HG03565 (cell line): ENCODE measurements around the gene NLGN1.

Experiments
- ATAC-seq: cut with Tn5 transposase; IDR thresholded peaks from one replicate; pipeline ENCODE4 v1.9.1; 2021; ENCODE audit warnings: mild to moderate bottlenecking, moderate library complexity; ENCODE audit not compliant: unreplicated experiment

NLGN1 gene

DNA sequence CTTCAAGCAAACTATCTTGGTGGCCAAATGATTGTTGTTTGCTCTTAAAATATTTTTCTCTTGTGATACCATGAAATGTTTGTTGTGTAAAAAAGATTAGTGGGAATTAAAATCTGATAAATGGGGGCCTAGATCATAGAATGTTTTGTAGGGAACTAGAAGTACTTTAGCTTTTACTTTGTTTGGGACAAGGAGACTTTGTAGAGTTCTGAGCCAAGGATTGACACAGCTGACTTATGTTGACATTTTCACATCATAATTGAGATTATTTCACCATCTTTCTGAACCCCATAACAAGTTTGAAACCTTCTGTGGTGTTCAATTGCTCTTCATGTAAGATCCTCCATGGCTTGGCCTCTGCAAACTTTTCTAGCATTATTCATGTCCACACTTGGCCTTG lies 235.4 kb downstream of the NLGN1 start:
- ATAC-seq, result no peak

DNA sequence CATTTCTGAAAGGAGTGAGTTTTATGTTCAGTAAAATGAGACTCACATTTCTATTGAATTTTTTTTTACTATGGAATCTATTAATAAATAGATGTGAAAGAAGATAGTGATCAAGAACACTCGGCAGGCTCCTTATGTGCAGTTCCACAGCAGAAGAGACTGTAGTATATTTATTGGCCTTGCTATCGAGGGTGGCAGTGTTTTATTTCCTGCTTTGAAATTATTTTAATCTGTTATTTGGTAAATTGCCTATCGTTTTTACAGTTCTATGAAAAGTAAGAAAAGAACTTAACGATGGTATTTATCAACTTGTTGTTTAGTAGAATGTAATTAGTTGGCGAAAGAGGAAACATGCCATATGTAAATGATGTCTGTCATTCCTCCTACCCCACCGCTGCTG lies 238.3 kb downstream of the NLGN1 start:
- no peak for ATAC-seq

DNA sequence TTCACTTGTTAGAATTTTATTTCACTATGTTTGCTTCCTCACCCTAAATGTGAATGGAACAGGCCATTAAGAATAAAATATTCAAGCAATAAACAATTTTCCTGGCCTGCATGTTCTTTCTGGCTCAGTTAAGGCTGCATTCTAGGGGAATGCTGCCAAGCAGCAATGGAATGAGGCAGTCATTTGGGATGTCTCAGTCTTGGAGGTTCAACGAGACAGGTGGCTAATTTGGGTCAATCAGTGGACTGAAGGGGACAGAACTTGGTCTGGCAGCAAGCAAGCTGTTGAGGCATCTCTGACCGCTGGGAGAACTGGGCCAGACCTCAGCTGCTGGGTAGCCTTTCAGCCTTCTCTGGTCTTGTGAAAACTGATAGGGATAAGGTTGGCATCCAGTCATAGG lies 241.6 kb downstream of the NLGN1 start:
- no peak for ATAC-seq

DNA sequence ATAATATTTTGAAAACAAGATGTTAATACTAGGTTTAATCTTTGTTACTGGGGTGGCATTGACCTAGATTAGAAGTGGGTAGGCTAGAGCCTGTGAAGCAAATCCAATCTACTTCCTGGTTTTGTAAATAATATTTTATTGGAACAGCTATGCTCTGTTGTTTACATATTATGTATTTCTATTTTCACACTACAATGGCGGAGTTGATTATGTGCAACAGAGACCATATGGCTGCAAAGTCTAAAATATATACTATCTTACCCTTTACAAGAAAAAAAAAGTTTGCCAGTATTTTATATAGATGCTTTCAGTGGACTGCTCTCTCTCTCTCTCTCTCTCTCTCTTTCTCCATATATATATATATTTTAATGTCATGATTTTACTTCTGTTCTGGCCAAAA lies 244.2 kb downstream of the NLGN1 start:
- no peak for ATAC-seq

GRCh38 chr3:173644086-173645082 lies 246.8 kb downstream of the NLGN1 start:
- no peak for ATAC-seq

GRCh38 chr3:173650596-173650995 lies 253.1 kb downstream of the NLGN1 start:
- ATAC-seq, result no peak

GRCh38 chr3:173652093-173652492 lies 254.5 kb downstream of the NLGN1 start:
- no peak for ATAC-seq

- no peak for ATAC-seq
These were observed 256.2 kb downstream of the NLGN1 start for GRCh38 chr3:173653781-173654180.

- no peak for ATAC-seq
These were observed 262.4 kb downstream of the NLGN1 start for GRCh38 chr3:173659972-173660371.

GRCh38 chr3:173660645-173661299 lies 263.2 kb downstream of the NLGN1 start:
- no peak for ATAC-seq

GRCh38 chr3:173663696-173664111 lies 266.2 kb downstream of the NLGN1 start:
- no peak for ATAC-seq

- no peak for ATAC-seq
These were observed 278.6 kb downstream of the NLGN1 start for GRCh38 chr3:173676094-173676493.

DNA sequence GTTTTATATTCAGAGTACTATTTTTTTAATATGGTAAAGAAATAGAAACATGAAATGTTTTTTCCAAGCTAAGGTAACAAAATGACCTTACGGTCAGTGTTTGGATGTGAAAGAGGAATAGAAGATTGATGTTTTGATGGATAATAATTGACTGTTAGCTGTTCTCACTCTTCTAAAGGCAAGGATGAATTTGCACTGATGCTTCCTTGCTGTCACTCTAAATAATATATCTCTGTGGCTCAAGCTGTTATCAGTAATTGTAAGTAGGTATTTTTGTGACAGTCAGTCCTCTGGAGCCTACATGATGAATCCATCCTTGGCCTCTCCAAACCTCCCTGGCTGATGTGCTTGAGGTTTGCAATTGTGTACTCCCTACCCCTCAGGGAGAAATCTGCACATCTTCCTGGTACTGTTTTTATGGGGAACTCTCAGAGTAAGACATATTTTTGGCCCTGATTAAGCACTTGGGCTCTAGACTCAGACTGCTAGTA lies 283.7 kb downstream of the NLGN1 start:
- no peak for ATAC-seq

DNA sequence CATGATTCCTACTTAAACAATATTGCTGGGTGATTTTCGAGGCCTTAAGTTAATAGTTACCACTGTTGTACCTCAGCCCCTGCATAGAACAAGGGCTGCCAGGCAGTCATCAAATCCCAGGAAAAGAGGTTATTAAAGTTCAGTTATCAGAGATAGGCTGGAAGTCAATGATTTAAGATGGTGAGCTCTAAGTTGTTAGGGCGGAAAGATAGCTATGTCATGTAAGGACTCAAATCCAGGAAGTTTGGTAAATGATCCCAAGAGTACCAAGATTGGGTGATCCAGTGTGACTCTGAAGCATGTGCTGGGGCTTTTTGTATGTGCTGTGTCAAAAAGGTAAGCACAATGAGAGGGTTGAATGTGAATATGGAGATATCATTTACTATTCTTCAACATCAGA lies 287.9 kb downstream of the NLGN1 start:
- ATAC-seq, result no peak

DNA sequence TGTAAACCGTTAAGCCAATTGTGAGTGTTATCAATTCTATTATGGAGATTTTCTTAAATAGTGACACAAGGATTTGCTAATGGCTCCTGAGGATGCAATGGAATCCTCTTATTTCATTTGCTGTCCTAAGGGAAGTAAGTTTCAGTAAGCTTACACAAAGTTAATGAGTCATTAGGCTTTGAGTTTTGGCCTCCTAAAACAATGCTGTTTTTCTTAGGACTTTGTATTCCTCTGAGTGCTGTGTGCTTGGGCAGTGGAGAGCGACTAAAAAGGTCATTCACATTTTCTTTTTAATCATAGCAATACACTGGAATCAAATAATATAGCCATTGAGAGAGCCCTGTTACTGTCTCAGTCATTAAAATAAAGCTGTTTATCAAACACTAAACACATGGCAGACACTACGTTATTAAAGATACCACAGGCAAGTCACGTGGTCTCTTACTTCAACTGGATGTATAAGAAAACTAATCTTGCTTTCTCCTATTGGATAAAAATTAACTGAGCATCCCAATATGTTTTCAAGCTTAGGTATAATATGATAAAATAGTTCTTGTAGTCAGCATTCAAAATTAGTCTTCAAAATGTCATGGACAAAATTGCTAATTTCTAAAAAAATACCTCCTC lies 290.8 kb downstream of the NLGN1 start:
- ATAC-seq, result no peak

- ATAC-seq, result no peak
These were observed 293.1 kb downstream of the NLGN1 start for GRCh38 chr3:173690542-173691180.

DNA sequence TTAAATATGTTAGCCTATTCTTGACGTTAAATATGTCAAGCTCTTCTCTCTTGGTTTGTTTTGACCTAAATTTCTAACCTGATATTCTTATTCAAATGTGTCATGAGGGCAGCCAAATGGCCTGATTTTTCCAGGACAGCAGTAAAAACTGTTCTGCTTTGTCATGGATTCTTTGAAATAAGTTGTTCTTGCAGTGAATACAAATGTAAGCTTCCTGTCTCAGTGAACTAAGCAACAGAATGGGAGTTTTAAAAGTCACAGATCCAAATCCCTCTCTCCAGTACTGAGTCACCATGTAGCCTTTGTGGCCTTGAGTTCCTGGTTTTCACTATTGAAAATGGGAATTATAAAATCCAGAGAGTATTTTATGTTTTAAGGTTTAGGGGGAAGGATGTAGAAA lies 301.8 kb downstream of the NLGN1 start:
- ATAC-seq, result no peak

DNA sequence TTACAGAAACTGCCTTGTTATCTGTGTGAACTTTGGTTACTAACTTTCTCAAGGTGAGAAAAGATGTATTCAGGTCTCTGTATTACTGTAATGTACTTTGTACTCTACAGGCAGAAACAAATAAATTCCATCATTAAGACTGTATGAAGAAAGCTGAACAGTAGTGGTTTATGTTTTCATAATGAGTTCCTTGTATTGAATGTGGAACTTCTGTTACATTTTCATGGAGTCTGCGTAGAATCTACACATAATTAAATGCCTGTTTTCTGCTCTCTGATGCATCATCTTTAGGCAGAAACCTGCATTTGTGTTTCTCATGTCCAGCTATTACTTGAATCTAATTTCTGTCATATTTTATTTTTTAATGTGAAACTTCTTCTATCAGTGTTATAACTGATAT lies 302.8 kb downstream of the NLGN1 start:
- no peak for ATAC-seq

- no peak for ATAC-seq
These were observed 305.0 kb downstream of the NLGN1 start for GRCh38 chr3:173702561-173702960.

DNA sequence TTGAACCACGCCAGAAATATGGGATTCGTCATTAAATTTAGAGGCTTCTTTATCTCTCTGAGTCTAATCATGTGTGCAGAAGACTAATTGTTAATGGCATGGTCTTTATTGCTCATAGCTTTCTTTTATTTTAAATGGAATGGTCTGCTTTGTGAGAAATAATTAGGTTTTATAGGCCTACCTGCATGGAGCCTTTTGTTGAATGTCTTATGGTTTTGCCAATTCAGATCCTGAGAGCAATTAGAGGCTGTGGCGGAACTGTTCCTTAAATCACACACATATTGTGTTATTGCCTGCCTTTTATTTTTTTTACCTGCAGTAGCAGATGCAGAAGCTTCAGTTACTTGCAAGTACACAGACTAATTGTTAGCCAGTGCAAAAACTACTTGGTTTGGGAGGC lies 306.2 kb downstream of the NLGN1 start:
- ATAC-seq, result no peak

DNA sequence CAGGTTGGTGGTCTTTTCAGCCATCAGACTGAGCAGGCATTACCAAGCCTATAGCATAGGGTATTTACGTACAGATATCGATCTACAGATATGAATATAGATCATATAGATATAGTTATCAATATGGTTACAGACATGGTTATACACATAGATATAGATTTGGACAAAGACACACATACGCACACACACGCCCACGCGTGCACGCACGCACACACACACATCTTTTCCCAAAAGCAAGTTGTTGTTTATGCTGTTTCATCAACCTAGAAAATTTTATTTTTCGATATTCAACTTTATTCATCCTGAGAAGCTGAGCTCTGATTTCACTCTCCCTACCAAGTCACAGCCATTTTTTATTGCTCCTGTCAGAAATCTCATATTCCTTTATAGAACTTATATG lies 309.1 kb downstream of the NLGN1 start:
- no peak for ATAC-seq
